ENCODE measurements around the gene ZNF367.

GRCh38 chr9:96449845-96450612 is 31.9 kb upstream of the ZNF367 start, which contains the start of gene HABP4:
- no peak for TF ChIP-seq CTCF (conservative IDR thresholded peaks at IDR 0.05; ENCODE audit: low read depth, low read length)
- no peak for TF ChIP-seq EZH2 (IDR thresholded peaks at IDR 0.05; ENCODE audit: low read length, unreplicated experiment)
